DMS153 treated with DMSO at 0.1 percent for 48 hours (cell line): Measurements from ENCODE around the gene PBX1.

Experiments used
- DNase-seq: peaks from one replicate; lab custom pipeline; 2025; ENCODE audit not compliant: unreplicated experiment; lab: John Stamatoyannopoulos, UW

PBX1 gene

DNA sequence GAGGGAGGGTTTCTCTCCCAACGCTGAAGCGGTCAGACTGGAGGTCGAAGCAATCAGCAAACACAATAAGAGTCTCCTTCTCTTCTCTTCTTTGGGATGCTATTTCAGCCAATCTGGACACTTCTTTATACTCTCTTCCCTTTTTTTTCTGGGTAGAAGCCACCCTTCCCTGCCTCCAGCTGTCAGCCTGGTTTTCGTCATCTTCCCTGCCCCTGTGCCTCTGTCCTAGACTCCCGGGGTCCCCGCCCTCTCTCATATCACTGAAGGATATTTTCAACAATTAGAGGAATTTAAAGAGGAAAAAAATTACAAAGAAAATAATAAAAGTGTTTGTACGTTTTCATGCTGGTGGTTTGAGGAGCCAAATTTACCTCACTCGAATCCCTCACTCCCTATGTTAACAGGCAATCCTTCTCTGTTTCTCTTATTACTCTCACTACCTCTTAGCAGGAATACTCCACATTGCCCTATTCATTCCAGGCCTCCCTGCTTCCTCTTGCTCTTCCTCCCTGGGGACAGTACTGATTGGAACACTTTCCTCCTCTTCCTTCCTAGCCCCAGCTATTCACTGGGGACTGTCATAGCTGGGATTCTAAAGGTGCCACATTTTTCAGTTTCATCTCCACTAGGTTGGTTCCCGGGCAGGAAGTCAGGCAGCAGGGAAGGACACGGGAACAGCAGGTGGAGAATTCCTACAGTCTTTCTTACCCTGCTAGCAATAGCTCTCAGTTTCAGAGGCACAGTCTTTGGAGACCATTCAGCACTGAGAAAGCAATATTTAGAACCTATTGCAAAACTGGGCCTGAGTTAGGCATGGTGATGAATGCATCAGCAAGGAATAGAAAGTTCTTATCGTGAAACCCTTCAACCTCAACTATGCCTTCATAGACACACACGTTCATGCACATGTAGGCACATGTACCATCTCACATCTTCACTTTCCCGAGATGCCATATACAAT, 288.0 kb downstream of the PBX1 start:
- DNase-seq, result no peak

DNA sequence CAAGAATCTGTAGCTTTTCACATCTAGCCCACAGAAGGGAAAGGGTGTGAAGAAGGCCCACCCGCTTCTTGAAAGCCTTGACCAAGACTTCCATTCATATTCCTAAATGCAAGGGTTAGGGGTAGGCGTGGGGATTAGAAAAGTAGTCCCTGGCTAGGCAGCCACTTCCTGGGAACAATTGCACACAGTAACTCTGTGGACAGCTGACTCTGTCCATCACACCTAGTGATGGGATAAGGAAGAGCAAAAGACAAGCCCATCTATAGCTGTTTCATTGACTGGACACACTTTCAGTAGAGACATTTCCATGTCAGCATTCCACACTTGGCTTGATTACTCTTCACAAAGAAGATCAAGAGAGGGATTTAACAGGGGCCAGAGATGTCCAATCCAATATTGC, 294.2 kb downstream of the PBX1 start:
- DNase-seq, result no peak

DNA sequence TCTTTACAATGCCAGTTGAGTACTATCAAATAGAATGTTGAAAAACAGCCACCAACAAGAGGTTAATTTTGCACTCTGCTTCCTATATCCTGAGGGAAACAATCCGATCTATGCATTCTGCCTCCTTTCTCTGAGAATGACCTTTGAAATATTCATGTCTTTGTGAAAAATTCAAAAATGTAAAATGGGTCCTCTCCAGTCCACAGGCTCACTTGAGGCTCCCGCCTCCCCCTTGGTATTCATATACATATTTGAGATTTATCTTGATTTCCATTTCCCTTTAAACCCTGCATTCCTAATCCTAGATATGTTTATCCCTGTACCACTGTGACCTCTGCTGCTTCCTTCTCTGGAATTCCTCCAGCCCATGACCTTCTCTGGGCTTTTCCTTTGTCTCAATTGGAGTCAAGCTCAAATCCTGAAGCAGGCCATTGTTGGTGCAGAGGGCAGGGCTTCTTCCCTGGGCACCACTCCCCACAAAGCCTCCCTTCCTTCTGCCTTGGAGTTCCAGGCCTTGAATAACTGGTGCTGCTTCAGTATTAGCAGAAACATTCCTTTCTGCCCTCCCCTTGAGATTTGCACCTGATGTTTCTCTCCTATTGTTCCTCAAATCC, 296.8 kb downstream of the PBX1 start:
- no peak for DNase-seq

DNA sequence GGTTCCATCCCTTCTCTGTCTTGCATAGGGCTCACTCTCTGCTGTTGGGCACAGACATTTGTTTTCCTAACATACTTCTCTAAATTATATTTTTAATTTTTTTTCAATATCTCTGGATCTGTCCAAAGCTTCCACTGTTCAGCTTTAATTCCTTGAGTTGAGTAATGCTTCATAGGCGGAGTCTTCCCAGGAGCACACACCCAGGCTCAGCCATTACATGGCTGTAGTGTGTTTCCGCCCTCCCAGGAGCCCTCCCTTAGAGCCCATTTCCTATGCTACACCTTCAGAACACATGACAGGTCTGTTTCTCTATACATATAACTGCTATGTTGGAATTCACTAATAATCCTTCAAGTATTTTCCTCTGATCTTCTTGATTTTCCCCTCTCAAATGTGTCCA, 297.4 kb downstream of the PBX1 start:
- no peak for DNase-seq

- no peak for DNase-seq
Observed at GRCh38 chr1:164857439-164857838, 298.5 kb downstream of the PBX1 start.

- no peak for DNase-seq
Observed at GRCh38 chr1:164858096-164858632, 299.2 kb downstream of the PBX1 start.

DNA sequence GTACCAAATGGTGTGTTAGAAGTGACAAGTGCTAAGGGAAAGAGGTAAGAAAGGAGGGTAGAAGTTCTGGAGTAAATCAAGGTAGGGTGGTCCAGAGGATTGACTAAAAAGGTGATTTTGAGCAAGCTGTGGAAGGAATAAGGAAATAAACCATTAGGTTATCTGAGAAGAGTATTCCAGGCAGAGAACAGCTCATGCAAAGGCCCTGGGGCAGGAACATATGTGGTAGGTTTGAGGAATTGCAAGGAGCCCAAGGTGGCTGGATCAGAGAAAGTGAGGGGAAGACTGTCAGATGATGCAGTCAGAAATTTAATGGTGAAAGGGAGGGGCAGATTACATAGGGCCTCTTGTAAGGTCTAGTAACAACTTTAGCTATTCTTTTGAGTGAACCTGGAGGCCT, 302.6 kb downstream of the PBX1 start:
- DNase-seq, result no peak

DNA sequence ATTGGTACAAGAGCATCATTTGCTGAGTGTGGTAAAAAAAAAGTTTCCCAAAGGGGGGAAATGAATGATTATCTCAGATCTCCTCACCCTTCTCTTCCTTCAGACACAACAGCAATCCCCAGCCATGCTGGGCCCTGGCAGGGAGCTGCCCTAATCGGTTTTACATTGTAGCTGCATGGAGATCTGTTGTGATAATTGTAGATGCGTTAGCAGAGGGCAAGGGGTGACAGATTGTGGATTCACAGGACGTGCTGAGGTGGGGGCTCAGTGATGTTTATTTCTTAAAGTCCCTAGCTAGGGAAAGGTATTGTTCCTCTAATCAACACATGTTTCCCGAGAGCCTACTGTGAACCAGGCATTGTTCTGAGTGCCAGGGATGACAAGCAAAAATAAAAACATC, 304.1 kb downstream of the PBX1 start:
- DNase-seq, result no peak

- no peak for DNase-seq
Observed at GRCh38 chr1:164864161-164864560, 305.2 kb downstream of the PBX1 start.

DNA sequence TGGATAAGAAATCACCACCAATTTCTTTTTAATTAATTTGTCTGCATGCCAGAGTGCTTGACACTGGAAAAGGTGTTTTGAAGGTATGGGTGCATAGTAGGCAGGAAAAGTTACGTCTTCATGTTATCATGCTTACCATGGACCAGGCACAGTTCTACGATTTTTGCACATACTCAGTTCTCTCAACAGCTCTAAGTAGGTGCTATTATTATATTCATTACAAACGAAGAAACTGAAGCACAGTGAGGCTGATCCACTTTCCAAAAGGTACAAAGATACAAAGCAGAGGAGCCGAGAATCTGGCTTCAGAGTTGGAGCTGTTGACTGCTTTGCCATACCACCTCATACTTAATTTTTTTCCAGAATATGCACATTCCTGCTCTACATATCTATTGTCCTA, 306.4 kb downstream of the PBX1 start:
- no peak for DNase-seq

DNA sequence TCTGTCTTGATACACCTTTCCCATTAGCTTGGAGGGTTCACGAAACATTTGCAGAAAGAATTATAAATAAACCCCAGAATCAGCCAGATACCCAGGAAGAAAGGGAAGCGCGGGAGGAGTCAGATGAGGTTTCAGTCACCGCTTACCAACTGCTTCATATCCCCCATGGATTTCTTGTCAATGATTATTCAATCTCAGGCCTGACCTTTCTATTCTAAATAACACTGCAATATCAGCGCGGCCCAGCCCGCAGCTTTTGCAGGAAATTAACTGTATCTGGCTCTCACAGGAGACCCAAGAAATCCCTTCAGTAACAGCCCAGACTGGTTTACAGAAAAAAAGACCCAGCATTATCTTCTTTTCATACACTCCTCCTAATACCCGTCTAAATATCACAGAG, 308.6 kb downstream of the PBX1 start:
- no peak for DNase-seq

GRCh38 chr1:164868990-164869389, 310.0 kb downstream of the PBX1 start:
- DNase-seq, result no peak

DNA sequence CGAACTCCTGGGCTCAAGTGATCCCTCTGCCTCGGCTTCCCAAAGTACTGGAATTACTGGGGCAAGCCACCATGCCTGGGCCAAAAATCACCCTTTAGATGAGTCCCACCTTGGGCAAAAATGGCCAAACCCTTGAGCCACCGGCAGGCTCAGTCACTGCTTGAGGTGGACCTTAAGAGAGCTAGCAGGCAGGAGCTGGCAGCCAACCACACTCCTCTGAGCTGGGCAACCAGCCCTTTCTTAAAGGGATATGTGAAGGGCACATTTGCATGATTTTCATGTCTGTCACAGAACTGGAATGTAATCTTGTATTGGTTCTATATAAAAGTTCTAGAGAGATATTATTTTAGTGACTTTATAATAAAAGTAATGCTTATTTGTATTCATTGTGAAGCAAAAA, 316.5 kb downstream of the PBX1 start:
- no peak for DNase-seq

GRCh38 chr1:164876398-164877116, 317.6 kb downstream of the PBX1 start:
- no peak for DNase-seq

GRCh38 chr1:164880199-164880598, 321.2 kb downstream of the PBX1 start:
- DNase-seq, result no peak

GRCh38 chr1:164880644-164881043, 321.7 kb downstream of the PBX1 start:
- DNase-seq, result no peak

DNA sequence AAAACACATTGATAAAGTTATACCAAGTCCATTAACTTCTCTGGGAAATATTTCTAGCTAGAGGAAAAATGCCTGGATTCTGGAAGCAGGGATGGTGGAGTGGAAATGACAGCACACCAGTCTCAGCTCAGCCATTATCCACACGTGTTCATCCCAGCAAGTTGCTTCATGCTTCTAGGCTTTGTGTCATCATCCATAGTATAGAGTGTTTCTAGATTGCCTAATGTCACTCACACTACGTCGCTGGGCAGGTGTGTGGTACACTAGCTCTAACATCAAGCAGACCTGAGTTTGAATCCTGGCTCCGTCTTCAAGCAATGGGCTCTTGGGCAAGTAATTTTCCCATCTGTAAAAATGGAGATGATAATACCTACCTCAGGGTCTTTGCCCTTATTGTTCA, 326.3 kb downstream of the PBX1 start:
- no peak for DNase-seq

GRCh38 chr1:164886101-164886500, 327.1 kb downstream of the PBX1 start:
- no peak for DNase-seq

GRCh38 chr1:164891615-164892014, 332.6 kb downstream of the PBX1 start:
- no peak for DNase-seq

GRCh38 chr1:164895026-164895912, 336.3 kb downstream of the PBX1 start:
- no peak for DNase-seq

DNA sequence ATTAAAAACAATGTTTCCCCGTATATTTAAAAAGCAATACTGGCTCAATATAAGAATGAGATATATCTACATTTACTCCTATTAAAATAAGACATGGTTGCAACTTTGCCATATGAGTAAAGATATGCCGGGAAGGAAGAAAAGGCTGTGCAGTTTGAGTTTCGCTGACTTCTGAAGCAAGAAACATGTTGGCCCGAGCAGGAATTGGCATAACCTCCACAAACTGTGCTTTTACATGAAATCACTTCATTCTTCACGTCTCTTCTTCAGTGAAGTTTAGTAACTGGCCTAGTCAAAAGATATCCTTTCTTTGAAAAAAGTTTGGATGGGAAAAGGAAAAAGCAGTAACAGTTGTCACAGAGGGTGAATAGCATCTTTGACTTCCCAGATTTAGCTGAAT, 342.0 kb downstream of the PBX1 start:
- DNase-seq, result no peak
